Measurements from ENCODE around the gene HYLS1.

DNA sequence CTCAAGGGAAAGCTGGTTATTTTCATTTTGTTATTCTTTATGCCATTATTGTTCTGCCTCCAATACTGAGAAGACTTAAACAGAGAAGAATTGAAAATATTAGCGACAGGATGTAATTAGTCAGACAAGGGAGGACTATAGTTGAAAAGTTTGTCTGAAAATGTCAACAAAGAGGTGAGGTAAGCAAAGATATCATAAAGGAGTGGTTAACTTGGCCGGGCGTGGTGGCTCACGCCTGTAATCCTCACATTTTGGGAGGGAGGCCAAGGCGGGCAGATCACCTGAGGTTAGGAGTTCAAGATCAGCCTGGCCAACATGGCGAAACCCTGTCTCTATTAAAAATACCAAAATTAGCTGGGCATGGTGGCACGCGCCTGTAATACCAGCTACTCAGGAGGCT, 4.1 kb upstream of the HYLS1 start:
- TF ChIP-seq CTCF (IDR thresholded peaks at IDR 0.05), result no peak
- no peak for TF ChIP-seq POLR2AphosphoS5 (IDR thresholded peaks at IDR 0.05)
- TF ChIP-seq POLR2A (IDR thresholded peaks at IDR 0.05), result no peak
